MCF 10A (cell line): Measurements from ENCODE around the gene MAP3K10. TPM values are rescaled to one million over a fixed set of nuclear protein-coding genes. Genes with fewer than 3 reads are reported as not detected.
"Not testable (repeated sequence)": the region's sequence is repeated elsewhere in the genome, so short reads cannot be mapped to it uniquely, and the experiment has no call there.

ENCODE experiments used
- BruUV-seq: library from RNA; stranded (reverse); fragments of 400-500 nt; replicated peaks from 2 replicates; lab custom pipeline; 2021; lab: Mats Ljungman, UMichigan
- CTCF ChIA-PET: fragments of 300-600 bp; sonication (Branson Sonifier 250); formaldehyde crosslinking; extraction: SDS; loops from one replicate; lab custom pipeline; 2021; ENCODE audit warnings: antibody characterized with exemption, inconsistent platforms; lab: Yijun Ruan, JAX
- POLR2A ChIA-PET: fragments of 300-600, 350-650 bp; sonication (Branson Sonifier 250); formaldehyde crosslinking; extraction: SDS; loops from one replicate; lab custom pipeline; 2020; ENCODE audit warnings: antibody characterized with exemption, inconsistent platforms; lab: Yijun Ruan, JAX
- DNase-seq: peaks from one replicate; pipeline ENCODE4 v3.0.0-alpha.2; 2018; ENCODE audit not compliant: unreplicated experiment
- H3K27ac Mint-ChIP-seq: one replicate; pipeline ENCODE4 v1.8.0; 2022; ENCODE audit warnings: mild to moderate bottlenecking, low read depth, mixed read lengths; ENCODE audit not compliant: unreplicated experiment
- H3K27me3 Mint-ChIP-seq: one replicate; pipeline ENCODE4 v1.8.0; 2022; ENCODE audit warnings: mixed read lengths; ENCODE audit not compliant: insufficient read depth, unreplicated experiment
- H3K36me3 Mint-ChIP-seq: one replicate; pipeline ENCODE4 v1.8.0; 2022; ENCODE audit warnings: mild to moderate bottlenecking, moderate library complexity, mixed read lengths; ENCODE audit not compliant: insufficient read depth, unreplicated experiment
- H3K4me1 Mint-ChIP-seq: one replicate; pipeline ENCODE4 v1.8.0; 2022; ENCODE audit warnings: mixed read lengths; ENCODE audit not compliant: insufficient read depth, unreplicated experiment
- H3K4me3 Mint-ChIP-seq: one replicate; pipeline ENCODE4 v1.8.0; 2022; ENCODE audit warnings: mild to moderate bottlenecking, moderate library complexity, mixed read lengths; ENCODE audit not compliant: unreplicated experiment
- H3K9me3 Mint-ChIP-seq: one replicate; pipeline ENCODE4 v1.8.0; 2022; ENCODE audit warnings: mixed read lengths; ENCODE audit not compliant: unreplicated experiment
- intact Hi-C: fragments of 100-400 bp; cut with micrococcal nuclease; formaldehyde crosslinking; loops from 2 replicates; pipeline ENCODE4 v1.14.1; 2022
- total RNA-seq: library from RNA; stranded (reverse); gene quantifications from 2 replicates; pipeline ENCODE4 v1.2.3, GENCODE V29; 2022
- TF ChIP-seq, protein P1 (sequence below): fragments of 200-600 bp; IDR thresholded peaks from one replicate; pipeline ENCODE4 v1.8.0; 2022; ENCODE audit warnings: antibody characterized with exemption, mild to moderate bottlenecking; ENCODE audit not compliant: unreplicated experiment

Gene MAP3K10
- total RNA-seq, 1 experiment from 2014 or later = 17.1 TPM

DNA sequence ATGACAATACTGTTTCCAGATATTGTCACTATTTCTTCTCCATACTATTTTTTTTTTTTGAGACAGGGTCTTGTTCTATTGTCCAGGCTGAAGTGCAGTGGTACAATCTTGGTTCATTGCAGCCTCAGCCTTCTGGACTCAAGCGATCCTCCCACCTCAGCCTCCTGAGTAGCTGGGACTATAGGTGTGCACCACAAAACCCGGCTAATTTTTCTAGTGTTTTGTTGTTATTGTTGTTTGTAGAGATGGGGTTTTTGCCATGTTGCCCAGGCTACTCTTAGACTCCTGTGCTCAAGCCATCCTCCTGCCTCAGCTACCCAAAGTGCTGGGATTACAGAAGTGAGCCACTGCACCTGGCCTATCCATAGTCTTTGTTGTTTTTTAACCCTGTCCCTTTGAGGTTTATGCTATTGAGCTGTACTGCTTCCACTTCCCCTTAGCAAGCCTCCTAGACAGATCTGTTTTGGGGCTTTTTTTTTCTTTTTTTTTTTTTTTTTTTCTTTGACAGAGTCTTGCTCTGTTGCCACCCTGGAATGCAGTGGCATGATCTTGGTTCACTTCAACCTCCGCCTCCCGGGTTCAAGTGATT lies 27.6 kb upstream of the MAP3K10 start:
- BruUV-seq = no TSS peak
- TF ChIP-seq, protein P1, sequence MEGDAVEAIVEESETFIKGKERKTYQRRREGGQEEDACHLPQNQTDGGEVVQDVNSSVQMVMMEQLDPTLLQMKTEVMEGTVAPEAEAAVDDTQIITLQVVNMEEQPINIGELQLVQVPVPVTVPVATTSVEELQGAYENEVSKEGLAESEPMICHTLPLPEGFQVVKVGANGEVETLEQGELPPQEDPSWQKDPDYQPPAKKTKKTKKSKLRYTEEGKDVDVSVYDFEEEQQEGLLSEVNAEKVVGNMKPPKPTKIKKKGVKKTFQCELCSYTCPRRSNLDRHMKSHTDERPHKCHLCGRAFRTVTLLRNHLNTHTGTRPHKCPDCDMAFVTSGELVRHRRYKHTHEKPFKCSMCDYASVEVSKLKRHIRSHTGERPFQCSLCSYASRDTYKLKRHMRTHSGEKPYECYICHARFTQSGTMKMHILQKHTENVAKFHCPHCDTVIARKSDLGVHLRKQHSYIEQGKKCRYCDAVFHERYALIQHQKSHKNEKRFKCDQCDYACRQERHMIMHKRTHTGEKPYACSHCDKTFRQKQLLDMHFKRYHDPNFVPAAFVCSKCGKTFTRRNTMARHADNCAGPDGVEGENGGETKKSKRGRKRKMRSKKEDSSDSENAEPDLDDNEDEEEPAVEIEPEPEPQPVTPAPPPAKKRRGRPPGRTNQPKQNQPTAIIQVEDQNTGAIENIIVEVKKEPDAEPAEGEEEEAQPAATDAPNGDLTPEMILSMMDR = no peak
- CTCF ChIA-PET = interaction anchor here (0.6 kb wide), 1 partner anchor 430 kb away, joined by 4 read pairs; no protein-coding TSS in a partner anchor
- H3K4me1 Mint-ChIP-seq = peaks cover 5% of the 10 kb centered on the region
- H3K36me3 Mint-ChIP-seq = no peaks in the 10 kb centered on the region
- H3K27ac Mint-ChIP-seq = no peak overlapping the region
- no peaks in the 10 kb centered on the region for H3K9me3 Mint-ChIP-seq
- POLR2A ChIA-PET = interaction anchor here (0.6 kb wide), 2 partner anchors 13 to 96 kb away, joined by 3 read pairs; no protein-coding TSS in a partner anchor
- intact Hi-C loops = no loop called here
- H3K4me3 Mint-ChIP-seq = no peak overlapping the region
- no peaks in the 10 kb centered on the region for H3K27me3 Mint-ChIP-seq
- no peak for DNase-seq

- BruUV-seq = no TSS peak
- Mint-ChIP-seq H3K4me1 (peaks cover 5% of the 10 kb centered on the region), H3K4me3 (no peak overlapping the region), H3K27me3 (no peaks in the 10 kb centered on the region), H3K27ac (no peak overlapping the region), H3K9me3 (no peaks in the 10 kb centered on the region), H3K36me3 (no peaks in the 10 kb centered on the region)
- intact Hi-C loops = no loop called here
- peak; percentile 42 for DNase-seq
- ChIA-PET CTCF (interaction anchor here (0.6 to 1.3 kb wide), 4 partner anchors 9 to 26 kb away, joined by 5 to 6 read pairs (median 5); no protein-coding TSS in a partner anchor), POLR2A (interaction anchor here (0.7 kb wide), 1 partner anchor 25 kb away, joined by 3 read pairs; no protein-coding TSS in a partner anchor)
- TF ChIP-seq, protein P1 = peak; percentile 33
Observed at GRCh38 chr19:40165362-40165937, 25.8 kb upstream of the MAP3K10 start.

DNA sequence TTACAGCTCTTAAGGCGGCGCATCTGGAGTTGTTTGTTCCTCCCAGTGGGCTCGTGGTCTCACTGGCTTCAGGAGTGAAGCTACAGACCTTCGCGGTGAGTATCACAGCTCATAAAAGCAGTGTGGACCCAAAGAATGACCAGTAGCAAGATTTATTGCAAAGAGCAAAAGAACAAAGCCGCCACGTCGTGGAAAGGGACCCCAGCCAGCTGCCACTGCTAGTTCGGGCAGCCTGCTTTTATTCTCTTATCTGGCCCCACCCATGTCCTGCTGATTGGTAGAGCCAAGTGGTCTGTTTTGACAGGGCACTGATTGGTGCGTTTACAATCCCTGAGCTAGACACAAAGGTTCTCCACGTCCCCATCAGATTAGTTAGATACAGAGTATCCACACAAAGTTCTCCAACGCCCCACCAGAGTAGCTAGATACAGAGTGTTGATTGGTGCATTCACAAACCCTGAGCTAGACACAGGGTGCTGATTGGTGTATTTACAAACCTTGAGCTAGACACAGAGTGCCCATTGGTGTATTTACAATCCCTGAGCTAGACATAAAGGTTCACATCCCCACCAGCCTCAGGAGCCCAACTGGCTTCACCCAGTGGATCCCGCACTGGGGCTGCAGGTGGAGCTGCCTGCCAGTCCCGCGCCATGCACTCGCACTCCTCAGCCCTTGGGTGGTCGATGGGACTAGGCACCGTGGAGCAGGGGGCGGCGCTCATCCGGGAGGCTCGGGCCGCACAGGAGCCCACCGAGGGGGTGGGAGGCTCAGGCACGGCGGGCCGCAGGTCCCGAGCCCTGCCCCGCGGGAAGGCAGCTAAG lies 21.5 kb upstream of the MAP3K10 start:
- BruUV-seq, H3K27me3 Mint-ChIP-seq, DNase-seq, H3K4me3 Mint-ChIP-seq, H3K36me3 Mint-ChIP-seq, intact Hi-C loops, H3K27ac Mint-ChIP-seq, H3K9me3 Mint-ChIP-seq, H3K4me1 Mint-ChIP-seq: not testable (repeated sequence)
- ChIA-PET POLR2A (interaction anchor here (0.6 kb wide), 1 partner anchor 1139 kb away, joined by 5 read pairs; no protein-coding TSS in a partner anchor), CTCF (interaction anchor here (0.5 to 0.7 kb wide), 3 partner anchors 13 to 85 kb away, joined by 3 read pairs; no protein-coding TSS in a partner anchor)

DNA sequence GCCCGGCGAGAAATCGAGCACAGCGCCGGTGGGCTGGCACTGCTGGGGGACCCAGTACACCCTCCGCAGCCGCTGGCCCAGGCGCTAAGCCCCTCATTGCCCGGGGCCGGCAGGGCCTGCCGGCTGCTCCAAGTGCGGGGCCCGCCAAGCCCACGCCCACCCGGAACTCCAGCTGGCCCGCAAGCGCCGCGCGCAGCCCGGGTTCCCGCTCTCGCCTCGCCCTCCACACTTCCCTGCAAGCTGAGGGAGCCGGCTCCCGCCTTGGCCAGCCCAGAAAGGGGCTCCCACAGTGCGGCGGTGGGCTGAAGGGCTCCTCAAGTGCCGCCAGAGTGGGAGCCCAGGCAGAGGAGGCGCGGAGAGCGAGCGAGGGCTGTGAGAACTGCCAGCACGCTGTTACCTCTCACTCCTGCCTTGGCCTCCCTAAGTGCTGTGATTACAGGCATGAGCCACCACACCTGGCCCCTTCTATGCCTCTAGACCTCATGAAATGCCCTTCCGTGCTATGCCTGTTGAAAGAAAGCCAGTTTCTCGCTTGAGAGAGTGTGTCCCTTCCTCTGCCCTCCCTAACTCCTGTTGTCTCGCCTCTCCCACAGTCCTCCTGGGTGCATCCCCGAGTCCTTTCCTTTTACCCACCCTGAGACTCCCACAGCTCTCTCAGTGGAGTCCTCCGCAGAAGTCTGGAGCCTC lies 20.8 kb upstream of the MAP3K10 start:
- H3K4me1 Mint-ChIP-seq, H3K9me3 Mint-ChIP-seq, H3K27me3 Mint-ChIP-seq, intact Hi-C loops, BruUV-seq, H3K4me3 Mint-ChIP-seq, H3K27ac Mint-ChIP-seq, H3K36me3 Mint-ChIP-seq, DNase-seq: not testable (repeated sequence)
- ChIA-PET POLR2A (interaction anchor here (1.1 kb wide), 1 partner anchor 10 kb away, joined by 3 read pairs; no protein-coding TSS in a partner anchor), CTCF (interaction anchor here (0.6 kb wide), 1 partner anchor 23 kb away, joined by 3 read pairs; no protein-coding TSS in a partner anchor)

GRCh38 chr19:40171293-40171692 lies 19.9 kb upstream of the MAP3K10 start:
- H3K27ac Mint-ChIP-seq, H3K36me3 Mint-ChIP-seq, H3K9me3 Mint-ChIP-seq, BruUV-seq, DNase-seq, CTCF ChIA-PET, H3K4me1 Mint-ChIP-seq, intact Hi-C loops, H3K4me3 Mint-ChIP-seq, H3K27me3 Mint-ChIP-seq: not testable (repeated sequence)
- POLR2A ChIA-PET = interaction anchor here (1.1 kb wide), 1 partner anchor 9 kb away, joined by 3 read pairs; no protein-coding TSS in a partner anchor
